KMS-11 (cell line): ENCODE measurements around the gene FBXO21.

Source experiments
- H2AFZ ChIP-seq: fragments of 200-600 bp; sonication (generic); 2 replicates; pipeline ENCODE4 v1.6.1; 2016; ENCODE audit warnings: antibody characterized with exemption, mixed run types, low read depth
- H3K27ac ChIP-seq: fragments of 200-600 bp; sonication (generic); 2 replicates; pipeline ENCODE4 v1.6.1; 2016; ENCODE audit warnings: mild to moderate bottlenecking, mixed run types
- H3K27me3 ChIP-seq: fragments of 200-600 bp; sonication (generic); 2 replicates; pipeline ENCODE4 v1.6.1; 2017; ENCODE audit warnings: mild to moderate bottlenecking, low read depth, mixed run types, moderate library complexity; ENCODE audit not compliant: insufficient read depth
- H3K36me3 ChIP-seq: fragments of 200-600 bp; sonication (generic); 2 replicates; pipeline ENCODE4 v1.6.1; 2017; ENCODE audit warnings: mild to moderate bottlenecking, mixed run types; ENCODE audit not compliant: insufficient read depth
- H3K4me1 ChIP-seq: fragments of 200-600 bp; sonication (generic); 2 replicates; pipeline ENCODE4 v1.6.1; 2016; ENCODE audit warnings: mild to moderate bottlenecking, low read depth, mixed run types; ENCODE audit not compliant: poor library complexity, severe bottlenecking
- H3K4me2 ChIP-seq: fragments of 200-600 bp; sonication (generic); 2 replicates; pipeline ENCODE4 v1.7.0; 2016; ENCODE audit warnings: mild to moderate bottlenecking, mixed run types
- H3K4me3 ChIP-seq: fragments of 200-600 bp; sonication (generic); IDR thresholded peaks from 2 replicates; pipeline ENCODE4 v1.6.1; 2017; ENCODE audit warnings: low read depth, low read length, mixed read lengths; ENCODE audit not compliant: insufficient read depth
- H3K79me2 ChIP-seq: fragments of 200-600 bp; sonication (generic); 2 replicates; pipeline ENCODE4 v1.6.1; 2016; ENCODE audit warnings: low read depth, mixed run types; ENCODE audit not compliant: insufficient read depth
- H3K9ac ChIP-seq: fragments of 200-600 bp; sonication (generic); 2 replicates; pipeline ENCODE4 v1.6.1; 2016; ENCODE audit warnings: mild to moderate bottlenecking, mixed run types
- H4K20me1 ChIP-seq: fragments of 200-600 bp; sonication (generic); 2 replicates; pipeline ENCODE4 v1.6.1; 2016; ENCODE audit warnings: mild to moderate bottlenecking, mixed run types; ENCODE audit not compliant: insufficient read depth
- CTCF ChIP-seq: fragments of 200-600 bp; sonication (generic); conservative IDR thresholded peaks from 2 replicates; pipeline ENCODE4 v1.6.1; 2017; ENCODE audit warnings: low read depth, mild to moderate bottlenecking, antibody characterized with exemption, low read length, moderate library complexity, mixed read lengths

The FBXO21 gene

GRCh38 chr12:117178301-117178700 lies 12.0 kb downstream of the FBXO21 start:
- Histone ChIP-seq H3K4me1 (no peaks in the 10 kb centered on the region), H3K9ac (no peak overlapping the region), H4K20me1 (no peaks in the 10 kb centered on the region), H3K4me2 (no peak overlapping the region), H3K27ac (no peak overlapping the region), H3K79me2 (no peaks in the 10 kb centered on the region), H2AFZ (no peak overlapping the region), H3K4me3 (no peak overlapping the region), H3K27me3 (no peaks in the 10 kb centered on the region), H3K36me3 (no peaks in the 10 kb centered on the region)
- TF ChIP-seq CTCF, result no peak

GRCh38 chr12:117172168-117172567 lies 18.1 kb downstream of the FBXO21 start:
- Histone ChIP-seq H3K9ac (no peak overlapping the region), H3K4me2 (no peak overlapping the region), H2AFZ (no peak overlapping the region), H3K27me3 (no peaks in the 10 kb centered on the region), H3K36me3 (no peaks in the 10 kb centered on the region), H3K4me1 (no peaks in the 10 kb centered on the region), H3K4me3 (no peak overlapping the region), H4K20me1 (no peaks in the 10 kb centered on the region), H3K79me2 (no peaks in the 10 kb centered on the region), H3K27ac (no peak overlapping the region)
- no peak for TF ChIP-seq CTCF

- Histone ChIP-seq H3K79me2 (no peaks in the 10 kb centered on the region), H3K4me3 (no peak overlapping the region)
Observed at GRCh38 chr12:117171499-117172162, 18.6 kb downstream of the FBXO21 start.

GRCh38 chr12:117169548-117169947 lies 20.7 kb downstream of the FBXO21 start:
- Histone ChIP-seq H3K4me3 (no peak overlapping the region), H2AFZ (no peak overlapping the region), H3K36me3 (no peaks in the 10 kb centered on the region), H3K79me2 (no peaks in the 10 kb centered on the region), H3K27ac (no peak overlapping the region), H3K4me1 (no peaks in the 10 kb centered on the region), H4K20me1 (no peaks in the 10 kb centered on the region), H3K4me2 (no peak overlapping the region), H3K9ac (no peak overlapping the region), H3K27me3 (no peaks in the 10 kb centered on the region)
- TF ChIP-seq CTCF, result no peak

More at GRCh38 chr12:117171499-117172162, 18.6 kb downstream of the FBXO21 start:
- H3K9ac ChIP-seq, result no peak overlapping the region
- no peak overlapping the region for H2AFZ ChIP-seq
- no peak overlapping the region for H3K4me2 ChIP-seq
- H3K4me1 ChIP-seq, result no peaks in the 10 kb centered on the region
- no peaks in the 10 kb centered on the region for H3K36me3 ChIP-seq
- H4K20me1 ChIP-seq, result no peaks in the 10 kb centered on the region
- TF ChIP-seq CTCF, result no peak
- H3K27ac ChIP-seq, result no peak overlapping the region
- no peaks in the 10 kb centered on the region for H3K27me3 ChIP-seq
